Measurements from ENCODE around the gene CCNI.
"Not testable (repeated sequence)": the region's sequence is repeated elsewhere in the genome, so short reads cannot be mapped to it uniquely, and the experiment has no call there.

CCNI gene

GRCh38 chr4:77036206-77036605 lies 39.6 kb downstream of the CCNI start:
- no peaks in the 10 kb centered on the region for H3K27me3 ChIP-seq (ENCODE audit: insufficient read depth, poor library complexity, severe bottlenecking)
- TF ChIP-seq CTCF (IDR thresholded peaks at IDR 0.05; ENCODE audit: insufficient read depth, low read length) (no peak), REST (IDR thresholded peaks at IDR 0.05; ENCODE audit: insufficient replicate concordance, low read depth) (no peak), GABPA (IDR thresholded peaks at IDR 0.05; ENCODE audit: low read depth) (no peak), POLR2AphosphoS5 (IDR thresholded peaks at IDR 0.05; ENCODE audit: low read depth) (no peak), SPI1 (IDR thresholded peaks at IDR 0.05; ENCODE audit: borderline replicate concordance, low read depth) (no peak)
- H3K27ac ChIP-seq (replicated peaks), result no peak overlapping the region
- H3K4me3 ChIP-seq (replicated peaks; ENCODE audit: insufficient read depth, low read length), result no peak overlapping the region
- no peak for DNase-seq (ENCODE audit: low read depth in 1 of 2, low spot score in 1 of 2)

- TF ChIP-seq POLR2AphosphoS5 (IDR thresholded peaks at IDR 0.05; ENCODE audit: low read depth), result no peak
- no peak for TF ChIP-seq REST (IDR thresholded peaks at IDR 0.05; ENCODE audit: insufficient replicate concordance, low read depth)
- TF ChIP-seq GABPA (IDR thresholded peaks at IDR 0.05; ENCODE audit: low read depth), result no peak
- TF ChIP-seq CTCF (IDR thresholded peaks at IDR 0.05; ENCODE audit: insufficient read depth, low read length), result no peak
- TF ChIP-seq SPI1 (IDR thresholded peaks at IDR 0.05; ENCODE audit: borderline replicate concordance, low read depth), result no peak
- Histone ChIP-seq H3K4me3 (replicated peaks; ENCODE audit: insufficient read depth, low read length) (no peak overlapping the region), H3K27ac (replicated peaks) (no peak overlapping the region), H3K27me3 (ENCODE audit: insufficient read depth, poor library complexity, severe bottlenecking) (no peaks in the 10 kb centered on the region)
- no peak for DNase-seq (ENCODE audit: low read depth in 1 of 2, low spot score in 1 of 2)
Measured at GRCh38 chr4:77035153-77035552, 40.6 kb downstream of the CCNI start.

GRCh38 chr4:77031544-77031943 lies 44.2 kb downstream of the CCNI start:
- TF ChIP-seq REST (IDR thresholded peaks at IDR 0.05; ENCODE audit: insufficient replicate concordance, low read depth) (no peak), POLR2AphosphoS5 (IDR thresholded peaks at IDR 0.05; ENCODE audit: low read depth) (no peak), GABPA (IDR thresholded peaks at IDR 0.05; ENCODE audit: low read depth) (no peak), SPI1 (IDR thresholded peaks at IDR 0.05; ENCODE audit: borderline replicate concordance, low read depth) (no peak), CTCF (IDR thresholded peaks at IDR 0.05; ENCODE audit: insufficient read depth, low read length) (no peak)
- no peak overlapping the region for H3K27ac ChIP-seq (replicated peaks)
- no peak overlapping the region for H3K4me3 ChIP-seq (replicated peaks; ENCODE audit: insufficient read depth, low read length)
- no peaks in the 10 kb centered on the region for H3K27me3 ChIP-seq (ENCODE audit: insufficient read depth, poor library complexity, severe bottlenecking)
- DNase-seq (ENCODE audit: low read depth in 1 of 2, low spot score in 1 of 2), result no peak

GRCh38 chr4:77029757-77030156 lies 46.0 kb downstream of the CCNI start:
- H3K27ac ChIP-seq (replicated peaks); DNase-seq (ENCODE audit: low read depth in 1 of 2, low spot score in 1 of 2); H3K4me3 ChIP-seq (replicated peaks; ENCODE audit: insufficient read depth, low read length); H3K27me3 ChIP-seq (ENCODE audit: insufficient read depth, poor library complexity, severe bottlenecking): not testable (repeated sequence)
